HCT116 (cell line): ENCODE results near the gene CCDC90B. TPM values are rescaled to one million over a fixed set of nuclear protein-coding genes. Genes with fewer than 3 reads are reported as not detected.

ENCODE experiments used
- ATAC-seq: fragments of 200-7000 bp; cut with Tn5 transposase; 2 replicates; pipeline ENCODE4 v1.9.1; 2020; ENCODE audit warnings: mild to moderate bottlenecking, moderate library complexity
- BruUV-seq: library from RNA; stranded (reverse); fragments of 400-500 nt; replicated peaks from 2 replicates; lab custom pipeline; 2021; lab: Mats Ljungman, UMichigan
- CTCF ChIA-PET: fragments of 300-600 bp; sonication (Branson Sonifier 250); formaldehyde crosslinking; loops from one replicate; lab custom pipeline; 2021; ENCODE audit warnings: antibody characterized with exemption; lab: Charles Lee
- POLR2A ChIA-PET: fragments of 300-600, 350-600 bp; sonication (Branson Sonifier 250); formaldehyde crosslinking; loops from one replicate; lab custom pipeline; 2021; ENCODE audit warnings: antibody characterized with exemption; lab: Charles Lee
- RAD21 ChIA-PET, 2 experiments: fragments of 300-600 bp; sonication (Branson Sonifier 250); formaldehyde crosslinking; loops; one replicate each; lab custom pipeline; 2023; ENCODE audit warnings: low total read pairs in 2 of 2; ENCODE audit not compliant: uncharacterized antibody in 2 of 2, unreplicated experiment in 2 of 2, low non-redundant PET in 1 of 2; lab: Charles Lee
- DNase-seq: peaks from one replicate; pipeline ENCODE4 v3.0.0-alpha.2; 2010; ENCODE audit warnings: low read depth, low spot score
- H2AFZ ChIP-seq: fragments of 200-600 bp; shearing (Covaris generic), sonication (generic); 2 replicates; pipeline ENCODE4 v1.6.1; 2017; ENCODE audit warnings: low read depth, mixed run types, mixed read lengths, antibody characterized with exemption, low read length; ENCODE audit not compliant: poor library complexity, severe bottlenecking
- H3K27ac ChIP-seq: 2 replicates; pipeline ENCODE4 v1.5.1; 2012; ENCODE audit warnings: low read depth, low read length
- H3K27me3 ChIP-seq: fragments of 200-600 bp; sonication (generic); 2 replicates; pipeline ENCODE4 v1.6.1; 2016; ENCODE audit warnings: mixed run types, low read length, mixed read lengths; ENCODE audit not compliant: insufficient read depth
- H3K36me3 ChIP-seq, 2 experiments: fragments of 200-500 bp in 1 of 2; fragments of 200-600 bp in 1 of 2; sonication (Bioruptor generic) in 1 of 2; sonication (generic) in 1 of 2; 2 replicates each; pipeline versions ENCODE4 v1.5.1 to v1.6.1; 2014 to 2016; ENCODE audit warnings: low read length in 2 of 2, inconsistent platforms in 1 of 2, mixed read lengths in 1 of 2, mixed run types in 1 of 2; ENCODE audit not compliant: insufficient read depth in 2 of 2, control insufficient read depth in 1 of 2
- H3K4me1 ChIP-seq, 2 experiments: fragments of 200-600 bp in 1 of 2; sonication (generic) in 1 of 2; 2 replicates each; pipeline versions ENCODE4 v1.5.1 to v1.6.1; 2012 to 2017; ENCODE audit warnings: low read length in 2 of 2, inconsistent platforms in 1 of 2, mild to moderate bottlenecking in 1 of 2, mixed read lengths in 1 of 2, mixed run types in 1 of 2, moderate library complexity in 1 of 2; ENCODE audit not compliant: insufficient read depth in 2 of 2, control insufficient read depth in 1 of 2
- H3K4me2 ChIP-seq: fragments of 200-600 bp; sonication (generic); 2 replicates; pipeline ENCODE4 v1.6.1; 2017; ENCODE audit warnings: mixed run types, low read length, mixed read lengths
- H3K4me3 ChIP-seq, 2 experiments: fragments of 200-600 bp in 1 of 2; sonication (generic) in 1 of 2; replicated peaks in 1 of 2; 2 replicates each; pipeline ENCODE4 v1.5.1; 2011 to 2016; ENCODE audit warnings: low read length in 2 of 2, control low read depth in 1 of 2, low read depth in 1 of 2, mild to moderate bottlenecking in 1 of 2, mixed read lengths in 1 of 2, mixed run types in 1 of 2
- H3K79me2 ChIP-seq: fragments of 200-600 bp; sonication (generic); 2 replicates; pipeline ENCODE4 v1.6.1; 2017; ENCODE audit warnings: mild to moderate bottlenecking, mixed run types, low read length, moderate library complexity, mixed read lengths; ENCODE audit not compliant: insufficient read depth
- H3K9ac ChIP-seq: fragments of 200-600 bp; sonication (generic); 2 replicates; pipeline ENCODE4 v1.6.1; 2016; ENCODE audit warnings: low read length, mixed read lengths
- H3K9me2 ChIP-seq: fragments of 200-600 bp; sonication (generic), shearing (Covaris generic); 2 replicates; pipeline ENCODE4 v1.6.1; 2017; ENCODE audit warnings: mixed run types, mild to moderate bottlenecking, moderate library complexity; ENCODE audit not compliant: insufficient read depth
- H3K9me3 ChIP-seq, 2 experiments: fragments of 200-500 bp in 1 of 2; fragments of 200-600 bp in 1 of 2; sonication (Bioruptor generic) in 1 of 2; sonication (generic) in 1 of 2; 2 replicates each; pipeline ENCODE4 v1.6.1; 2014 to 2017; ENCODE audit warnings: low read length in 2 of 2, mixed read lengths in 2 of 2, inconsistent platforms in 1 of 2, low read depth in 1 of 2, mild to moderate bottlenecking in 1 of 2, mixed run types in 1 of 2, moderate library complexity in 1 of 2; ENCODE audit not compliant: control insufficient read depth in 1 of 2, insufficient read depth in 1 of 2
- H4K20me1 ChIP-seq: fragments of 200-600 bp; sonication (generic), shearing (Covaris generic); 2 replicates; pipeline ENCODE4 v1.6.1; 2017; ENCODE audit warnings: mixed run types, mild to moderate bottlenecking, moderate library complexity; ENCODE audit not compliant: insufficient read depth
- CEBPB ChIP-seq: IDR thresholded peaks from 2 replicates; pipeline ENCODE4 v1.6.1; 2012; ENCODE audit warnings: low read depth
- EGR1 ChIP-seq: IDR thresholded peaks from 2 replicates; pipeline ENCODE4 v1.6.1; 2012; ENCODE audit warnings: low read depth
- ELF1 ChIP-seq: IDR thresholded peaks from 2 replicates; pipeline ENCODE4 v1.6.1; 2012; ENCODE audit warnings: low read depth, borderline replicate concordance
- EZH2 ChIP-seq: fragments of 200-600 bp; sonication (generic); IDR thresholded peaks from 2 replicates; pipeline ENCODE4 v1.6.1; 2017; ENCODE audit warnings: antibody characterized with exemption, mixed run types
- FOSL1 ChIP-seq: IDR thresholded peaks from 2 replicates; pipeline ENCODE4 v1.6.1; 2012; ENCODE audit warnings: low read depth
- JUND ChIP-seq: IDR thresholded peaks from 2 replicates; pipeline ENCODE4 v1.6.1; 2012
- POLR2A ChIP-seq: IDR thresholded peaks from 2 replicates; pipeline ENCODE4 v1.7.0; 2011; ENCODE audit warnings: borderline replicate concordance; ENCODE audit not compliant: insufficient read depth, insufficient read length; ENCODE audit errors: extremely low read depth
- SIN3A ChIP-seq: IDR thresholded peaks from 2 replicates; pipeline ENCODE4 v1.6.1; 2012; ENCODE audit warnings: low read depth
- SP1 ChIP-seq: IDR thresholded peaks from 2 replicates; pipeline ENCODE4 v1.6.1; 2012; ENCODE audit warnings: low read depth
- SRF ChIP-seq: IDR thresholded peaks from 2 replicates; pipeline ENCODE4 v1.6.1; 2012; ENCODE audit warnings: low read depth
- TCF7L2 ChIP-seq: IDR thresholded peaks from 2 replicates; pipeline ENCODE4 v1.7.0; 2011; ENCODE audit warnings: borderline replicate concordance, inconsistent platforms; ENCODE audit not compliant: insufficient read depth, insufficient read length; ENCODE audit errors: extremely low read depth
- ZFX ChIP-seq: fragments of 450-650 bp; IDR thresholded peaks from 2 replicates; pipeline ENCODE4 v1.6.1; 2017
- intact Hi-C: fragments of 100-400 bp; cut with micrococcal nuclease; formaldehyde crosslinking; loops from 2 replicates; pipeline ENCODE4 v1.10.0; 2022
- total RNA-seq: library from RNA; stranded (reverse); gene quantifications from one replicate; pipeline ENCODE4 v1.2.1, GENCODE V29; 2021; ENCODE audit not compliant: unreplicated experiment
- TF ChIP-seq, protein P1 (sequence below), 3 experiments: fragments of 200-600 bp in 1 of 3; sonication (generic) in 1 of 3; IDR thresholded peaks in 2 of 3; conservative IDR thresholded peaks in 1 of 3; 2 replicates each; pipeline ENCODE4 v1.5.1; 2012 to 2017; ENCODE audit warnings: low read depth in 2 of 3, low read length in 2 of 3, antibody characterized with exemption in 1 of 3, borderline replicate concordance in 1 of 3, control low read depth in 1 of 3, mild to moderate bottlenecking in 1 of 3, mixed read lengths in 1 of 3, mixed run types in 1 of 3, moderate library complexity in 1 of 3; ENCODE audit not compliant: insufficient read depth in 1 of 3
- TF ChIP-seq, protein P2 (sequence below): IDR thresholded peaks from 2 replicates; pipeline ENCODE4 v1.6.1; 2011; ENCODE audit warnings: mild to moderate bottlenecking, low read length, moderate library complexity; ENCODE audit not compliant: insufficient replicate concordance; ENCODE audit errors: extremely low read depth
- TF ChIP-seq, protein P3 (sequence below): IDR thresholded peaks from 2 replicates; pipeline ENCODE4 v1.6.1; 2012
- TF ChIP-seq, protein P4 (sequence below): IDR thresholded peaks from 2 replicates; pipeline ENCODE4 v1.6.1; 2012; ENCODE audit warnings: low read depth

CCDC90B gene
- total RNA-seq, 1 experiment from 2014 or later: 30.3 TPM

DNA sequence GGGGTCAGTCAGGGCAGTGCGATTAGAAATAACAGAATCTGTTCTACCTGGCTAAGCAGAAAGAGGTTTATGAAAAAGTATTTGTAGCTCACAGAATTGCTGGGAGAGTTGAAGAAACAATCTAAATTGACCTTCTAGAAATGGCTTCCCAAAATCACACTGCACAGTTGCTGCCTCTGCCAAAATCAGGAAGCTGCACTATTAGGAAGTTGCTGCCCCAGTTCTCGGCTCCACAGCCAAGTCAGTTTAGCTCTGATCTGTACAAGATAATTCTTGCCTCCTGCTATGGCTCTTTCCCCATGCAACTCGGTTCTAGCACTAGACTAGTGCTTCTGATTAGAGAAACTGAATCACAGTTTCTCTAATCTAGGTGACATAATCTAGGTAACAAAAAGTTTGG is 16.0 kb upstream of the CCDC90B start (continued):
- TF ChIP-seq, protein P1, sequence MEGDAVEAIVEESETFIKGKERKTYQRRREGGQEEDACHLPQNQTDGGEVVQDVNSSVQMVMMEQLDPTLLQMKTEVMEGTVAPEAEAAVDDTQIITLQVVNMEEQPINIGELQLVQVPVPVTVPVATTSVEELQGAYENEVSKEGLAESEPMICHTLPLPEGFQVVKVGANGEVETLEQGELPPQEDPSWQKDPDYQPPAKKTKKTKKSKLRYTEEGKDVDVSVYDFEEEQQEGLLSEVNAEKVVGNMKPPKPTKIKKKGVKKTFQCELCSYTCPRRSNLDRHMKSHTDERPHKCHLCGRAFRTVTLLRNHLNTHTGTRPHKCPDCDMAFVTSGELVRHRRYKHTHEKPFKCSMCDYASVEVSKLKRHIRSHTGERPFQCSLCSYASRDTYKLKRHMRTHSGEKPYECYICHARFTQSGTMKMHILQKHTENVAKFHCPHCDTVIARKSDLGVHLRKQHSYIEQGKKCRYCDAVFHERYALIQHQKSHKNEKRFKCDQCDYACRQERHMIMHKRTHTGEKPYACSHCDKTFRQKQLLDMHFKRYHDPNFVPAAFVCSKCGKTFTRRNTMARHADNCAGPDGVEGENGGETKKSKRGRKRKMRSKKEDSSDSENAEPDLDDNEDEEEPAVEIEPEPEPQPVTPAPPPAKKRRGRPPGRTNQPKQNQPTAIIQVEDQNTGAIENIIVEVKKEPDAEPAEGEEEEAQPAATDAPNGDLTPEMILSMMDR (IDR thresholded peaks at IDR 0.05 in 2 of 3, conservative IDR thresholded peaks at IDR 0.05 in 1 of 3; ENCODE audit: borderline replicate concordance in 1 of 3, insufficient read depth in 1 of 3, low read depth in 2 of 3, low read length in 2 of 3): no peak
- no peak for TF ChIP-seq SRF
- TF ChIP-seq TCF7L2: no peak
- TF ChIP-seq CEBPB: no peak
- TF ChIP-seq, protein P2, sequence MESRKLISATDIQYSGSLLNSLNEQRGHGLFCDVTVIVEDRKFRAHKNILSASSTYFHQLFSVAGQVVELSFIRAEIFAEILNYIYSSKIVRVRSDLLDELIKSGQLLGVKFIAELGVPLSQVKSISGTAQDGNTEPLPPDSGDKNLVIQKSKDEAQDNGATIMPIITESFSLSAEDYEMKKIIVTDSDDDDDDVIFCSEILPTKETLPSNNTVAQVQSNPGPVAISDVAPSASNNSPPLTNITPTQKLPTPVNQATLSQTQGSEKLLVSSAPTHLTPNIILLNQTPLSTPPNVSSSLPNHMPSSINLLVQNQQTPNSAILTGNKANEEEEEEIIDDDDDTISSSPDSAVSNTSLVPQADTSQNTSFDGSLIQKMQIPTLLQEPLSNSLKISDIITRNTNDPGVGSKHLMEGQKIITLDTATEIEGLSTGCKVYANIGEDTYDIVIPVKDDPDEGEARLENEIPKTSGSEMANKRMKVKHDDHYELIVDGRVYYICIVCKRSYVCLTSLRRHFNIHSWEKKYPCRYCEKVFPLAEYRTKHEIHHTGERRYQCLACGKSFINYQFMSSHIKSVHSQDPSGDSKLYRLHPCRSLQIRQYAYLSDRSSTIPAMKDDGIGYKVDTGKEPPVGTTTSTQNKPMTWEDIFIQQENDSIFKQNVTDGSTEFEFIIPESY: no peak
- TF ChIP-seq, all 23 proteins: peak for 0

DNA sequence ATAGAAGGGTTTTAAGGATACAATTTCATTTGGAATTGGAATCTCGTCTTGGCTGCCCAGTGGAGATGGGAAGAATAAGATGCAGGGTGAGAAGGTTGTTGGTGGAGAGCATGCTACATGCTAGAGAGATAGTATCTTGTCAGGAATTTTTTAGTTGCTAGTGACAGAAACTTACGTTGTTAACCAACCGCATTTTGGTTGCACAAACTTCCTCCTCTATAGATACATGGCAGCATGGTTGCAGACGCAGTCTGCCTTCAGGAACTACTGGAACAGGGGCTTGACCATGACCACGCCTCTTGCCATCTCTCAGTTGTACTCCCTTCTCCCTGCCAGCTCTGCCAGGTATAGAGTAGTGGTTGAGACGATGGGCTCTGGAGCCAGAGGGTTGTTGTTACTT is 13.5 kb upstream of the CCDC90B start:
- RAD21 ChIA-PET: no interaction called here
- ATAC-seq (no peak), DNase-seq (no peak)
- H3K4me2 ChIP-seq: no peak overlapping the region
- POLR2A ChIA-PET: no interaction called here
- no peaks in the 10 kb centered on the region for H3K9me2 ChIP-seq
- BruUV-seq: no TSS peak
- H4K20me1 ChIP-seq: no peaks in the 10 kb centered on the region
- CTCF ChIA-PET: no interaction called here
- H2AFZ ChIP-seq: no peak overlapping the region
- intact Hi-C loops: no loop called here
- H3K4me3 ChIP-seq: no peak overlapping the region
- H3K27ac ChIP-seq: no peak overlapping the region
- H3K79me2 ChIP-seq: no peaks in the 10 kb centered on the region
- H3K36me3 ChIP-seq: no peaks in the 10 kb centered on the region
- H3K4me1 ChIP-seq: no peaks in the 10 kb centered on the region
- no peaks in the 10 kb centered on the region for H3K9me3 ChIP-seq
- H3K27me3 ChIP-seq: peaks cover 58% of the 10 kb centered on the region
- H3K9ac ChIP-seq: no peak overlapping the region
- TF ChIP-seq JUND (no peak), CEBPB (no peak), ELF1 (no peak), SIN3A (no peak), POLR2A (no peak), EGR1 (no peak), EZH2 (no peak), TCF7L2 (no peak), ZFX (no peak), SP1 (no peak), FOSL1 (no peak), SRF (no peak)
- TF ChIP-seq, protein P2: no peak
- TF ChIP-seq, protein P3, sequence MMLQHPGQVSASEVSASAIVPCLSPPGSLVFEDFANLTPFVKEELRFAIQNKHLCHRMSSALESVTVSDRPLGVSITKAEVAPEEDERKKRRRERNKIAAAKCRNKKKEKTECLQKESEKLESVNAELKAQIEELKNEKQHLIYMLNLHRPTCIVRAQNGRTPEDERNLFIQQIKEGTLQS: no peak
- TF ChIP-seq, protein P4, sequence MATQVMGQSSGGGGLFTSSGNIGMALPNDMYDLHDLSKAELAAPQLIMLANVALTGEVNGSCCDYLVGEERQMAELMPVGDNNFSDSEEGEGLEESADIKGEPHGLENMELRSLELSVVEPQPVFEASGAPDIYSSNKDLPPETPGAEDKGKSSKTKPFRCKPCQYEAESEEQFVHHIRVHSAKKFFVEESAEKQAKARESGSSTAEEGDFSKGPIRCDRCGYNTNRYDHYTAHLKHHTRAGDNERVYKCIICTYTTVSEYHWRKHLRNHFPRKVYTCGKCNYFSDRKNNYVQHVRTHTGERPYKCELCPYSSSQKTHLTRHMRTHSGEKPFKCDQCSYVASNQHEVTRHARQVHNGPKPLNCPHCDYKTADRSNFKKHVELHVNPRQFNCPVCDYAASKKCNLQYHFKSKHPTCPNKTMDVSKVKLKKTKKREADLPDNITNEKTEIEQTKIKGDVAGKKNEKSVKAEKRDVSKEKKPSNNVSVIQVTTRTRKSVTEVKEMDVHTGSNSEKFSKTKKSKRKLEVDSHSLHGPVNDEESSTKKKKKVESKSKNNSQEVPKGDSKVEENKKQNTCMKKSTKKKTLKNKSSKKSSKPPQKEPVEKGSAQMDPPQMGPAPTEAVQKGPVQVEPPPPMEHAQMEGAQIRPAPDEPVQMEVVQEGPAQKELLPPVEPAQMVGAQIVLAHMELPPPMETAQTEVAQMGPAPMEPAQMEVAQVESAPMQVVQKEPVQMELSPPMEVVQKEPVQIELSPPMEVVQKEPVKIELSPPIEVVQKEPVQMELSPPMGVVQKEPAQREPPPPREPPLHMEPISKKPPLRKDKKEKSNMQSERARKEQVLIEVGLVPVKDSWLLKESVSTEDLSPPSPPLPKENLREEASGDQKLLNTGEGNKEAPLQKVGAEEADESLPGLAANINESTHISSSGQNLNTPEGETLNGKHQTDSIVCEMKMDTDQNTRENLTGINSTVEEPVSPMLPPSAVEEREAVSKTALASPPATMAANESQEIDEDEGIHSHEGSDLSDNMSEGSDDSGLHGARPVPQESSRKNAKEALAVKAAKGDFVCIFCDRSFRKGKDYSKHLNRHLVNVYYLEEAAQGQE: no peak
